ENCODE results near the gene AWAT2. TPM values are rescaled to one million over a fixed set of nuclear protein-coding genes. Genes with fewer than 3 reads are reported as not detected.
"Not testable (repeated sequence)": the region's sequence is repeated elsewhere in the genome, so short reads cannot be mapped to it uniquely, and the experiment has no call there.

The AWAT2 gene
- total RNA-seq, 4 donors from 2014 or later: not detected

DNA sequence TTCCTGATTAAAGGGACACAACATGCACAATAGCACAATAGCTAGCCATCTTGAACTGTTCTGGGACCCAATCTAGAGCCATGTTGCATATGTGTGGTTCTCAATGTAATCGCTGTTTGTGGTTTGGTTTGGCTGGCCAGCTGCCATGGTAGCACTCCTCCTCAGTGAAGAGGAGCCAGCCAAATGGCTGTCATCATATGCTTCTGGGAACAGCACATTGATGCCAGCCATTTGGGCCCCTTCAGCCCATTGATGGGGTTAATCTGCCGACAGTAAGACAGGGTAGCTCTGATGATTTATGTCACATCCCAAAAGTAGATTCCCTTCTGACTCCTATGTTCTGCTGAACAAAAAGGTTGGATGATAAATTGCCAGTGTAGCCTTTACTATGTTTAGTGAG lies 48.5 kb downstream of the AWAT2 start:
- H3K4me3 ChIP-seq (replicated peaks in 1 of 3): no peak overlapping the region
- H3K4me1 ChIP-seq: no peaks in the 10 kb centered on the region
- intact Hi-C loops (cut with DNase I): no loop called here
- WGBS, 2 donors: 70 to 100% methylated on average over 1 to 2 of the region's 2 CpGs
- TF ChIP-seq, protein P1, sequence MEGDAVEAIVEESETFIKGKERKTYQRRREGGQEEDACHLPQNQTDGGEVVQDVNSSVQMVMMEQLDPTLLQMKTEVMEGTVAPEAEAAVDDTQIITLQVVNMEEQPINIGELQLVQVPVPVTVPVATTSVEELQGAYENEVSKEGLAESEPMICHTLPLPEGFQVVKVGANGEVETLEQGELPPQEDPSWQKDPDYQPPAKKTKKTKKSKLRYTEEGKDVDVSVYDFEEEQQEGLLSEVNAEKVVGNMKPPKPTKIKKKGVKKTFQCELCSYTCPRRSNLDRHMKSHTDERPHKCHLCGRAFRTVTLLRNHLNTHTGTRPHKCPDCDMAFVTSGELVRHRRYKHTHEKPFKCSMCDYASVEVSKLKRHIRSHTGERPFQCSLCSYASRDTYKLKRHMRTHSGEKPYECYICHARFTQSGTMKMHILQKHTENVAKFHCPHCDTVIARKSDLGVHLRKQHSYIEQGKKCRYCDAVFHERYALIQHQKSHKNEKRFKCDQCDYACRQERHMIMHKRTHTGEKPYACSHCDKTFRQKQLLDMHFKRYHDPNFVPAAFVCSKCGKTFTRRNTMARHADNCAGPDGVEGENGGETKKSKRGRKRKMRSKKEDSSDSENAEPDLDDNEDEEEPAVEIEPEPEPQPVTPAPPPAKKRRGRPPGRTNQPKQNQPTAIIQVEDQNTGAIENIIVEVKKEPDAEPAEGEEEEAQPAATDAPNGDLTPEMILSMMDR (IDR thresholded peaks at IDR 0.05): no peak
- TF ChIP-seq POLR2A (IDR thresholded peaks at IDR 0.05): no peak
- H3K36me3 ChIP-seq: no peaks in the 10 kb centered on the region
- no peak for DNase-seq
- no peaks in the 10 kb centered on the region for H3K9me3 ChIP-seq
- no peaks in the 10 kb centered on the region for H3K27me3 ChIP-seq
- H3K27ac ChIP-seq: no peak overlapping the region

- intact Hi-C loops (cut with DNase I); H3K9me3 ChIP-seq; H3K27me3 ChIP-seq; H3K4me3 ChIP-seq (replicated peaks in 1 of 3); H3K4me1 ChIP-seq; H3K36me3 ChIP-seq; DNase-seq; H3K27ac ChIP-seq: not testable (repeated sequence)
Measured at GRCh38 chrX:69998299-69998698, 51.4 kb downstream of the AWAT2 start.

GRCh38 chrX:69996113-69996468 lies 53.6 kb downstream of the AWAT2 start:
- intact Hi-C loops (cut with DNase I): no loop called here
- no peaks in the 10 kb centered on the region for H3K27me3 ChIP-seq
- DNase-seq: no peak
- no peaks in the 10 kb centered on the region for H3K9me3 ChIP-seq
- no peak overlapping the region for H3K4me3 ChIP-seq (replicated peaks in 1 of 3)
- TF ChIP-seq POLR2A (IDR thresholded peaks at IDR 0.05): no peak
- TF ChIP-seq, protein P1 (IDR thresholded peaks at IDR 0.05): no peak
- H3K27ac ChIP-seq: no peak overlapping the region
- H3K4me1 ChIP-seq: no peaks in the 10 kb centered on the region
- no peaks in the 10 kb centered on the region for H3K36me3 ChIP-seq

DNA sequence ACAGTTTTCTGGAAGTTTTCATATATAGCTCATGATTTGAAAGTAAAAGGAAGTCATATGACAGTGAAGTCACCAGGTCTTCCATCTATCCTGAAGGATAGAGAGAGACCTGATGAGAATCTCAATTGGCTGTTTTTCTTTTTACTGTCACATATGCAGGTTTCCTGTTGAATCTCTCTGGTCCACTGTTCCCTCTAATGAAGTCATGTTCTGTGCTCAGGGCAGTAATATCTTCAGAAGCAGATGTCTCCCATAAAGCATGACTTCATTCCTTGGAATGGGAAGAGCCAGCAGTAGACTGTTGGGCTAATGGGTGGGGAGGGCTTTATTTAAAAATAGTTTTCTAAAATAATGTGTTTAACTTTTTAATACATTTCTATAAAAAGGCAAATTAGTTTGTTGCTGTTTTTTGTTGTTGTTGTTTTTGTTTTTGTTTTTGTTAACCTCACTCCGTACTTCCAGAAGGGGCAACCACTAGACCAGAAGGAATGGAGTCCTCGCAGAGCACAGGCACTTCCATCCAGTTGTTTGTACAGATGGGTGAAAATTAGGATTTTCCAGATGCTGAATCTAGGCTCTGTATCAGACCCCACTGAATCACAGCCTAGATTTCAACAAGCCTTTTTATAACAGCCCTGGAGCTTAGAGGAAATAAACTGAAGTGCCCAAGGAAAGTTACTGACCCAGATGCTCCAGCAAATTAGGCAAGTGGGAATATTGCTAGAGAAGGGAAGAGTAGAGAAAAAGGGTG lies 54.2 kb downstream of the AWAT2 start:
- WGBS, 2 donors: 91 to 93% methylated on average over 2 of the region's 2 CpGs
- no peaks in the 10 kb centered on the region for H3K36me3 ChIP-seq
- no peak overlapping the region for H3K4me3 ChIP-seq (replicated peaks in 1 of 3)
- no peaks in the 10 kb centered on the region for H3K9me3 ChIP-seq
- no peak for DNase-seq
- no peak overlapping the region for H3K27ac ChIP-seq
- intact Hi-C loops (cut with DNase I): no loop called here
- H3K4me1 ChIP-seq: no peaks in the 10 kb centered on the region
- no peaks in the 10 kb centered on the region for H3K27me3 ChIP-seq
- no peak for TF ChIP-seq POLR2A (IDR thresholded peaks at IDR 0.05)
- TF ChIP-seq, protein P1 (IDR thresholded peaks at IDR 0.05): no peak

DNA sequence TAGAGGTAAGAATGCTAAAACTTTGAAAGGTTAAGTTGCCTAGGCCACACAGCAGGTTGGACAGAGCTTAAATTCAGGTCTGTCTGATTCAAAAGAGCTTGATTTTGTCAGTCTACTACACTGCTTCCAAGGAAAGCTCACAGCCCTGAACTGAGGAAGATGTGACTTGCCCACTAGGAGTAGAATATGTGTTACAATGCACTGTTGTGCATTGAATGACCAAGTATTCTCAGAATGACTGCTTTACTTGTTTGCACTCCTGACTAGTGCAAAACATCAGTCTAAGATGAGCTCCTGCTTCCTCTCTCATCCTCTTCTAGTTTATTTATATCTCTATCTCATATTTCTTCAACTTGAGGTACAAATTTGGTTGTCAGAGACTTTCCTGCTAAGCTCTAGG lies 56.2 kb downstream of the AWAT2 start:
- no peaks in the 10 kb centered on the region for H3K4me1 ChIP-seq
- H3K36me3 ChIP-seq: no peaks in the 10 kb centered on the region
- no peak overlapping the region for H3K4me3 ChIP-seq (replicated peaks in 1 of 3)
- intact Hi-C loops (cut with DNase I): no loop called here
- H3K27ac ChIP-seq: no peak overlapping the region
- H3K9me3 ChIP-seq: no peaks in the 10 kb centered on the region
- no peaks in the 10 kb centered on the region for H3K27me3 ChIP-seq
- DNase-seq: no peak
- no peak for TF ChIP-seq POLR2A (IDR thresholded peaks at IDR 0.05)
- TF ChIP-seq, protein P1 (IDR thresholded peaks at IDR 0.05): no peak

GRCh38 chrX:69991685-69992084 lies 58.1 kb downstream of the AWAT2 start:
- intact Hi-C loops (cut with DNase I): no loop called here
- WGBS, 2 donors: 88% methylated on average over 1 of the region's 3 CpGs; no CpG with 5 or more reads in 1 of the 2 donors
- H3K27me3 ChIP-seq: no peaks in the 10 kb centered on the region
- TF ChIP-seq POLR2A (IDR thresholded peaks at IDR 0.05): no peak
- TF ChIP-seq, protein P1 (IDR thresholded peaks at IDR 0.05): no peak
- H3K36me3 ChIP-seq: no peaks in the 10 kb centered on the region
- H3K9me3 ChIP-seq: no peaks in the 10 kb centered on the region
- DNase-seq: no peak
- H3K4me1 ChIP-seq: no peaks in the 10 kb centered on the region
- H3K4me3 ChIP-seq (replicated peaks in 1 of 3): no peak overlapping the region
- H3K27ac ChIP-seq: no peak overlapping the region

Measured in thyroid gland (tissue), 4 donors.